Parathyroid adenoma (tissue), 2 donors: ENCODE results near the gene FAM210B.
"Not testable (repeated sequence)": the region's sequence is repeated elsewhere in the genome, so short reads cannot be mapped to it uniquely, and the experiment has no call there.

ENCODE experiments used
- H2AFZ ChIP-seq: fragments of 300-600 bp; sonication (generic); one replicate; pipeline ENCODE4 v1.7.0; 2017; ENCODE audit warnings: antibody characterized with exemption, mild to moderate bottlenecking
- H3K27ac ChIP-seq: fragments of 300-600 bp; sonication (generic); one replicate; pipeline ENCODE4 v1.7.0; 2017
- H3K27me3 ChIP-seq: fragments of 300-600 bp; sonication (generic); one replicate; pipeline ENCODE4 v1.7.0; 2017; ENCODE audit warnings: low read length; ENCODE audit not compliant: control insufficient read depth, insufficient read depth
- H3K36me3 ChIP-seq: fragments of 300-600 bp; sonication (generic); one replicate; pipeline ENCODE4 v1.7.0; 2017; ENCODE audit warnings: low read length; ENCODE audit not compliant: control insufficient read depth, insufficient read depth
- H3K4me1 ChIP-seq: fragments of 300-600 bp; sonication (generic); one replicate; pipeline ENCODE4 v1.7.0; 2017; ENCODE audit warnings: control low read depth
- H3K4me2 ChIP-seq: fragments of 300-600 bp; sonication (generic); one replicate; pipeline ENCODE4 v1.7.0; 2017; ENCODE audit warnings: low read length
- H3K4me3 ChIP-seq: fragments of 300-600 bp; sonication (generic); one replicate; pipeline ENCODE4 v1.7.0; 2017; ENCODE audit warnings: low read depth, low read length
- H3K79me2 ChIP-seq: fragments of 300-600 bp; sonication (generic); one replicate; pipeline ENCODE4 v1.7.0; 2017; ENCODE audit warnings: control low read depth
- H3K9ac ChIP-seq: fragments of 300-600 bp; sonication (generic); one replicate; pipeline ENCODE4 v1.7.0; 2017; ENCODE audit warnings: mild to moderate bottlenecking
- H3K9me3 ChIP-seq: fragments of 300-600 bp; sonication (generic); one replicate; pipeline ENCODE4 v1.7.0; 2017; ENCODE audit warnings: low read length; ENCODE audit not compliant: control insufficient read depth
- CTCF ChIP-seq: fragments of 300-600 bp; sonication (generic); IDR thresholded peaks from one replicate; pipeline ENCODE4 v1.7.0; 2017; ENCODE audit warnings: antibody characterized with exemption, mild to moderate bottlenecking
- donor health status: primary hyperparathyroidism.

FAM210B gene

GRCh38 chr20:56323656-56324055 is 35.1 kb upstream of the FAM210B start:
- TF ChIP-seq CTCF: no peak
- Histone ChIP-seq H3K4me2 (no peak overlapping the region), H3K9ac (no peak overlapping the region), H3K27me3 (no peaks in the 10 kb centered on the region), H2AFZ (no peak overlapping the region), H3K27ac (no peak overlapping the region), H3K4me3 (no peak overlapping the region), H3K4me1 (no peaks in the 10 kb centered on the region), H3K36me3 (no peaks in the 10 kb centered on the region), H3K79me2 (no peaks in the 10 kb centered on the region), H3K9me3 (no peaks in the 10 kb centered on the region)

- Histone ChIP-seq H3K27ac (no peak overlapping the region), H3K4me1 (no peaks in the 10 kb centered on the region), H3K9ac (no peak overlapping the region), H3K4me3 (no peak overlapping the region), H2AFZ (no peak overlapping the region), H3K79me2 (no peaks in the 10 kb centered on the region), H3K27me3 (no peaks in the 10 kb centered on the region), H3K36me3 (no peaks in the 10 kb centered on the region), H3K9me3 (no peaks in the 10 kb centered on the region), H3K4me2 (no peak overlapping the region)
- TF ChIP-seq CTCF: no peak
Measured at GRCh38 chr20:56324806-56325205, 34.0 kb upstream of the FAM210B start.

GRCh38 chr20:56328861-56329260 is 29.9 kb upstream of the FAM210B start:
- no peak overlapping the region for H3K4me2 ChIP-seq
- H2AFZ ChIP-seq: no peak overlapping the region
- H3K4me1 ChIP-seq: no peaks in the 10 kb centered on the region
- no peak overlapping the region for H3K27ac ChIP-seq
- no peaks in the 10 kb centered on the region for H3K9me3 ChIP-seq
- H3K36me3 ChIP-seq: no peaks in the 10 kb centered on the region
- H3K9ac ChIP-seq: no peak overlapping the region
- no peak for TF ChIP-seq CTCF
- no peak overlapping the region for H3K4me3 ChIP-seq
- no peaks in the 10 kb centered on the region for H3K79me2 ChIP-seq
- H3K27me3 ChIP-seq: no peaks in the 10 kb centered on the region

GRCh38 chr20:56336709-56337108 is 22.1 kb upstream of the FAM210B start:
- not testable (repeated sequence) for H3K9me3 ChIP-seq, H3K27me3 ChIP-seq, H2AFZ ChIP-seq, H3K4me3 ChIP-seq, H3K4me1 ChIP-seq, H3K27ac ChIP-seq, H3K79me2 ChIP-seq, H3K9ac ChIP-seq, H3K4me2 ChIP-seq, H3K36me3 ChIP-seq

GRCh38 chr20:56342783-56343182 is 16.0 kb upstream of the FAM210B start:
- Histone ChIP-seq H3K4me2 (no peak overlapping the region), H3K27ac (no peak overlapping the region), H3K27me3 (no peaks in the 10 kb centered on the region), H2AFZ (no peak overlapping the region), H3K9me3 (no peaks in the 10 kb centered on the region), H3K9ac (no peak overlapping the region), H3K4me1 (no peaks in the 10 kb centered on the region), H3K79me2 (no peaks in the 10 kb centered on the region), H3K4me3 (no peak overlapping the region), H3K36me3 (no peaks in the 10 kb centered on the region)
- TF ChIP-seq CTCF: no peak
